Keratinocyte (primary cell): ENCODE results near the gene EGFR.

Source experiments
- EZH2 ChIP-seq: IDR thresholded peaks from one replicate; pipeline ENCODE4 v1.6.1; 2012; ENCODE audit warnings: inconsistent platforms, mild to moderate bottlenecking, low read length, moderate library complexity
- TF ChIP-seq, protein P1 (sequence below), 3 experiments: IDR thresholded peaks in 1 of 3; conservative IDR thresholded peaks in 1 of 3; optimal IDR thresholded peaks in 1 of 3; 2 replicates in 2 of 3; 3 replicates in 1 of 3; pipeline versions ENCODE3 to v1.5.1; 2011; ENCODE audit warnings: low read length in 3 of 3, mild to moderate bottlenecking in 3 of 3, moderate library complexity in 2 of 3, control low read depth in 1 of 3, inconsistent platforms in 1 of 3; ENCODE audit not compliant: insufficient read depth in 2 of 3; ENCODE audit errors: extremely low read depth in 1 of 3

DNA sequence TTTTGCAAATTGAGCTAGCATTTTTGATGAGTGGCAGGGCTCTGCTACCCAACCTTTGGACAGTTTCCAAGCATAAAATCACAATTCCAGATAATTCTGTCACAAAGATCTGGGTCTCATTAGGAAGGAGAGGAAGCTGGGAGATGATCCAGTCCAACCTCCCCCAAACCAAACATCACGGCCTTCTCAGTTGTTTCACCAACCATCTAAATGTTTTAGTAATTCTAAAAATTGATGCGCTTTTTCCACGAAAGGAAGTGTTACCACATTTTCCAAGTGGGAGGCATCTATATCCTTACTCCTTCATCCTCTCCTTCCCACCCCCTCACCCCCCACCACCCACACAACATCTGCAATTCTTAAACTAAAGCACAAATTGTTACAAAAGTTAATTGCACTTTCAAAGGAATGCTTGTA is 108.3 kb downstream of the EGFR start:
- TF ChIP-seq, protein P1, sequence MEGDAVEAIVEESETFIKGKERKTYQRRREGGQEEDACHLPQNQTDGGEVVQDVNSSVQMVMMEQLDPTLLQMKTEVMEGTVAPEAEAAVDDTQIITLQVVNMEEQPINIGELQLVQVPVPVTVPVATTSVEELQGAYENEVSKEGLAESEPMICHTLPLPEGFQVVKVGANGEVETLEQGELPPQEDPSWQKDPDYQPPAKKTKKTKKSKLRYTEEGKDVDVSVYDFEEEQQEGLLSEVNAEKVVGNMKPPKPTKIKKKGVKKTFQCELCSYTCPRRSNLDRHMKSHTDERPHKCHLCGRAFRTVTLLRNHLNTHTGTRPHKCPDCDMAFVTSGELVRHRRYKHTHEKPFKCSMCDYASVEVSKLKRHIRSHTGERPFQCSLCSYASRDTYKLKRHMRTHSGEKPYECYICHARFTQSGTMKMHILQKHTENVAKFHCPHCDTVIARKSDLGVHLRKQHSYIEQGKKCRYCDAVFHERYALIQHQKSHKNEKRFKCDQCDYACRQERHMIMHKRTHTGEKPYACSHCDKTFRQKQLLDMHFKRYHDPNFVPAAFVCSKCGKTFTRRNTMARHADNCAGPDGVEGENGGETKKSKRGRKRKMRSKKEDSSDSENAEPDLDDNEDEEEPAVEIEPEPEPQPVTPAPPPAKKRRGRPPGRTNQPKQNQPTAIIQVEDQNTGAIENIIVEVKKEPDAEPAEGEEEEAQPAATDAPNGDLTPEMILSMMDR (optimal IDR thresholded peaks at IDR 0.05 in 1 of 3, IDR thresholded peaks at IDR 0.05 in 1 of 3, conservative IDR thresholded peaks at IDR 0.05 in 1 of 3; ENCODE audit: extremely low read depth in 1 of 3, insufficient read depth in 2 of 3, low read length in 3 of 3), result no peak
- TF ChIP-seq EZH2, result no peak
